Heart right ventricle (tissue), 16 donors: ENCODE measurements around the gene JCAD. TPM values are rescaled to one million over a fixed set of nuclear protein-coding genes. Genes with fewer than 3 reads are reported as not detected.
"Not testable (repeated sequence)": the region's sequence is repeated elsewhere in the genome, so short reads cannot be mapped to it uniquely, and the experiment has no call there.

Experiments
- ATAC-seq, 8 donors: fragments of 200-7000 bp; cut with Tn5 transposase; one replicate each; pipeline ENCODE4 v1.9.1; 2020; ENCODE audit warnings: mild to moderate bottlenecking in 8 of 8, moderate library complexity in 8 of 8, moderate number of reproducible peaks in 1 of 8
- DNase-seq, 2 donors: peaks; one replicate each; pipeline ENCODE4 v3.0.0-alpha.2; 2020
- H3K27ac ChIP-seq, 10 donors: fragments of 200-600 bp; sonication (generic) in 2 of 10; one replicate each; pipeline versions ENCODE4 v1.5.0 to v1.8.0; 2020 to 2022; ENCODE audit warnings: mild to moderate bottlenecking in 3 of 10
- H3K27me3 ChIP-seq, 7 donors: fragments of 200-600 bp; one replicate each; pipeline ENCODE4 v1.8.0; 2021 to 2022; ENCODE audit warnings: mild to moderate bottlenecking in 2 of 7
- H3K36me3 ChIP-seq, 9 donors: fragments of 200-600 bp; sonication (generic) in 1 of 9; one replicate each; pipeline versions ENCODE4 v1.5.0 to v1.8.0; 2020 to 2022; ENCODE audit warnings: mild to moderate bottlenecking in 2 of 9
- H3K4me1 ChIP-seq, 9 donors: fragments of 200-600 bp; sonication (generic) in 1 of 9; one replicate each; pipeline versions ENCODE4 v1.5.0 to v1.8.0; 2020 to 2022; ENCODE audit warnings: mild to moderate bottlenecking in 4 of 9
- H3K4me3 ChIP-seq, 10 donors: fragments of 200-600 bp; sonication (generic) in 2 of 10; one replicate each; pipeline versions ENCODE4 v1.5.0 to v1.8.0; 2020 to 2022; ENCODE audit warnings: mild to moderate bottlenecking in 7 of 10, moderate library complexity in 2 of 10
- H3K9me3 ChIP-seq, 11 donors: fragments of 200-600 bp in 10 of 11; sonication (generic) in 2 of 11; one replicate each; pipeline versions ENCODE4 v1.5.0 to v1.8.0; 2013 to 2022; ENCODE audit warnings: mild to moderate bottlenecking in 2 of 11, control low read depth in 1 of 11, moderate library complexity in 1 of 11
- WGBS, 2 donors: extraction: QIAGEN DNeasy Blood & Tissue Kit; methylation state at CpG; one replicate each; pipeline ENCODE4 v1.1.7; 2013; ENCODE audit warnings: inconsistent platforms in 1 of 2; 5-methylcytosine and 5-hydroxymethylcytosine counted together
- intact Hi-C, 10 donors: fragments of 100-400 bp; cut with DNase I; formaldehyde crosslinking; loops; one replicate each; pipeline versions ENCODE4 v1.11.1 to v1.14.2; 2022
- polyA plus RNA-seq, 2 donors: library from polyadenylated mRNA; stranded (reverse); fragments of 200-250 nt; gene quantifications; one replicate each; pipeline ENCODE4 v1.2.3, GENCODE V29; 2013
- total RNA-seq, 10 donors: library from RNA; stranded (reverse); fragmentation: NEBNext Ultra II Directional in 3 of 10; extraction: Animal tissue kit (Norgen Biotek cat#: 25700) in 3 of 10; gene quantifications; one replicate each; pipeline versions ENCODE4 v1.2.1 to v1.2.4, GENCODE V29; 2021 to 2023
- TF ChIP-seq, protein P1 (sequence below), 9 donors: fragments of 200-600 bp; sonication (generic) in 2 of 9; IDR thresholded peaks; one replicate each; pipeline versions ENCODE4 v1.5.0 to v1.8.0; 2021 to 2022; ENCODE audit warnings: antibody characterized with exemption in 9 of 9, mild to moderate bottlenecking in 5 of 9, moderate library complexity in 1 of 9
- donor health status: Arrhythmogenic right ventricular cardiomyopathy.
- donor health status: ischemic (EF 13 %, LVEDD 7.1; RV severe dilation, severe dysfunction).
- donor health status: healthy with polysubstance abuse.
- donor health status: DM: no; HTN: yes; CAD: no.
- donor health status: DM: no; HTN: no; CAD: no.
- donor health status: ischemic (EF 25% LVEDD 6.9; RV normal size, moderate dysfunction).
- donor health status: ischemic (EF 25% LVEDD 5.7; RV mildly dilated, moderate dysfunction).
- donor health status: healthy.
- donor health status: DM: yes; HTN: yes; CAD: no.
- donor health status: Ischemic cardiomyopathy.
- donor health status: ischemic (EF 35%, LVEDD 5.7; RV mildly dilated, moderate dysfunction).
- donor health status: nonischemic (EF 11% LVEDD 7.7; RV severe dilation, severe dysfunction).
- donor health status: DM: yes; HTN: yes; CAD: no.
- donor health status: PGD.
- donor health status: ischemic (EF 29% LVEDD 5.4; RV normal size, mild dysfunction).
- donor health status: nonischemic (EF 23%, LVEDD 6.1; RV moderate dilation, normal function).

The JCAD gene
- total and polyA plus RNA-seq, 12 donors, result 7.7 to 39.8 (median 19.7) TPM

DNA sequence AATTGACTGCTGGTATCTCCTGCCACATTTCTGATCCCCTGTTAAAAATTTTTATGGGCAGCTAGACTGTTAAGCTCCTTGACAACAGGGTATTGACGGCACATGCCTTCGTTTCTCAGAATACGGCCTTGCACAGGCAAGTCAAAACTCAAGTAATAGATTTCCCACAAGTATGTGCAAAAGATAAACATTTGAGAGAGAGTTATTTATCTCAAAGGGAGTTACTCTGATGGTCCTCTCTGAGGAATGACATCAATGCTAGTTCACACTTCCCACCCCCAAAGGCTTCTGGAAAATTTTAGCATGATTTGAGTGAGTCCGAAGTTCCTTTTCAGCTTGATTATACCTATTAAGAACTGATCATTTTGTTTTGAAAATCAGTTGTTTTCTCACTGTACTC, 71.9 kb downstream of the JCAD start:
- Histone ChIP-seq H3K9me3 (peaks cover 0 to 11% (median 9%) of the 10 kb centered on the region in 11 donors), H3K4me1 (no peaks in the 10 kb centered on the region), H3K27me3 (no peaks in the 10 kb centered on the region), H3K36me3 (no peaks in the 10 kb centered on the region), H3K27ac (no peak overlapping the region), H3K4me3 (no peak overlapping the region)
- no peak for ATAC-seq
- 77 to 79% methylated on average over 4 of the region's 4 CpGs for WGBS, 2 donors
- intact Hi-C loops, result no loop called here
- no peak for DNase-seq
- TF ChIP-seq, protein P1, sequence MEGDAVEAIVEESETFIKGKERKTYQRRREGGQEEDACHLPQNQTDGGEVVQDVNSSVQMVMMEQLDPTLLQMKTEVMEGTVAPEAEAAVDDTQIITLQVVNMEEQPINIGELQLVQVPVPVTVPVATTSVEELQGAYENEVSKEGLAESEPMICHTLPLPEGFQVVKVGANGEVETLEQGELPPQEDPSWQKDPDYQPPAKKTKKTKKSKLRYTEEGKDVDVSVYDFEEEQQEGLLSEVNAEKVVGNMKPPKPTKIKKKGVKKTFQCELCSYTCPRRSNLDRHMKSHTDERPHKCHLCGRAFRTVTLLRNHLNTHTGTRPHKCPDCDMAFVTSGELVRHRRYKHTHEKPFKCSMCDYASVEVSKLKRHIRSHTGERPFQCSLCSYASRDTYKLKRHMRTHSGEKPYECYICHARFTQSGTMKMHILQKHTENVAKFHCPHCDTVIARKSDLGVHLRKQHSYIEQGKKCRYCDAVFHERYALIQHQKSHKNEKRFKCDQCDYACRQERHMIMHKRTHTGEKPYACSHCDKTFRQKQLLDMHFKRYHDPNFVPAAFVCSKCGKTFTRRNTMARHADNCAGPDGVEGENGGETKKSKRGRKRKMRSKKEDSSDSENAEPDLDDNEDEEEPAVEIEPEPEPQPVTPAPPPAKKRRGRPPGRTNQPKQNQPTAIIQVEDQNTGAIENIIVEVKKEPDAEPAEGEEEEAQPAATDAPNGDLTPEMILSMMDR (IDR thresholded peaks at IDR 0.05), result no peak

DNA sequence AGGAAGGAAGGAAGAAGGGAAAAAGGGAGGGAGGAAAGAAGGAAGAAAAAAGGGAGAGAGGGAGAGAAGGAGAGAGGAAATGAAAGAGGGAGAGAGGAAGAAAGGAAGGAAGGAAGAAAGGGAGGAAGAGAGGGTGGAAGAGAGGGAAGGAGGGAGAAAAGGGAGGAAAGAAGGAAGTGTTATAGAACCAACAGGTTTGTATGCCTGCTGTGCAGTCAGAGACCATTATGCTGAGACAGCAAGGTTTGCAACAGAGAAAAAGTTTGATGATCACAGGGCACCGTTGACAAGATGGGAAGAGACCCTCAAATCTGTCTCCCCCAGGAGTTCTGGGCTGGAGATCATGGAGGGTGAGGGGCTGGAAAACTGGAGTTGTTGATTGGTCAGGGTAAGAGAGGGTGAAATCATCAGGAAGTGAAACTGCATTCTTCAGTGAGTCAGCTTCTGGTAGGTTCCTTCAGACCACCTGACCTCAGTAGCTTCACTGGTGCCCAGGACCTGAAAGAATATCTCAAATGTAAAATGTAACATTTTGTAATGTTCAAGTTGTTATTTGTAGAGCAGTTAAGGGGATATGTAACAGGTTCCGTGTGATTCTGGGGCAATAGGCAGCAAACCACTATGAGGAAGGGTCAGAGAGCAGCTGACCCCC, 76.3 kb downstream of the JCAD start:
- ATAC-seq (no peak), DNase-seq (no peak)
- peaks cover 0 to 10% (median 0%) of the 10 kb centered on the region in 9 donors for H3K4me1 ChIP-seq
- H3K27ac ChIP-seq, result no peak overlapping the region
- intact Hi-C loops, result no loop called here
- TF ChIP-seq, protein P1 (IDR thresholded peaks at IDR 0.05), result no peak
- no peaks in the 10 kb centered on the region for H3K36me3 ChIP-seq
- WGBS, 2 donors, result 95% methylated on average over 2 of the region's 2 CpGs
- H3K27me3 ChIP-seq, result no peaks in the 10 kb centered on the region
- H3K9me3 ChIP-seq, result peaks cover 0 to 14% (median 10%) of the 10 kb centered on the region in 11 donors
- H3K4me3 ChIP-seq, result no peak overlapping the region

GRCh38 chr10:29981510-29981909, 77.9 kb downstream of the JCAD start:
- H3K36me3 ChIP-seq, result no peaks in the 10 kb centered on the region
- TF ChIP-seq, protein P1 (IDR thresholded peaks at IDR 0.05), result no peak
- H3K27me3 ChIP-seq, result no peaks in the 10 kb centered on the region
- DNase-seq (no peak), ATAC-seq (no peak)
- H3K4me3 ChIP-seq, result no peak overlapping the region
- no peak overlapping the region for H3K27ac ChIP-seq
- H3K4me1 ChIP-seq, result peaks cover 0 to 10% (median 0%) of the 10 kb centered on the region in 9 donors
- intact Hi-C loops, result no loop called here
- 82 to 99% methylated on average over 3 of the region's 3 CpGs for WGBS, 2 donors
- H3K9me3 ChIP-seq, result peaks cover 0 to 14% (median 10%) of the 10 kb centered on the region in 11 donors

- TF ChIP-seq, protein P1 (IDR thresholded peaks at IDR 0.05), result no peak
- peak; percentile 45 to 57 for DNase-seq
- no peak overlapping the region for H3K4me3 ChIP-seq
- no peaks in the 10 kb centered on the region for H3K36me3 ChIP-seq
- 55 to 63% methylated on average over 2 of the region's 2 CpGs for WGBS, 2 donors
- peak in 6 of 8 donors; percentile 65 to 88 (median 78) for ATAC-seq
- no peak overlapping the region for H3K27ac ChIP-seq
- H3K4me1 ChIP-seq, result peaks cover 0 to 10% (median 0%) of the 10 kb centered on the region in 9 donors
- H3K27me3 ChIP-seq, result no peaks in the 10 kb centered on the region
- peaks cover 0 to 16% (median 10%) of the 10 kb centered on the region in 11 donors for H3K9me3 ChIP-seq
- intact Hi-C loops, result no loop called here
These were observed 79.3 kb downstream of the JCAD start for GRCh38 chr10:29980084-29980483.

DNA sequence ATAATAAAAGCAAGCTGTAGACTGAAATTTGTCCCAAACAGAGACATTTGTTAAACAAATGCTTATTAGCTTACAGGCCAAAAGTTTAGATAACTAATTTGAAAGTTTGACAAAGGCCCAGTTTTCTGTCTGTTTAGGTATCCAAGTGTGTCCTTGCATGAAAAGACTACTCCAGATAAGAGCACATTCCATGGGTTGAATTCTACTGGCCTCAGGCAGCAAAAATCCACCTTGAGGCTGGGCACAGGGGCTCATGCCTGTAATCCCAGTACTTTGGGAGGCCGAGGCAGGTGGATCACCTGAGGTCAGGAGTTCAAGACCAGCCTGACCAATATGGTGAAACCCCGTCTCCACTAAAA, 80.0 kb downstream of the JCAD start:
- WGBS, 2 donors, result 82 to 92% methylated on average over 2 of the region's 2 CpGs
- DNase-seq, H3K36me3 ChIP-seq, H3K4me3 ChIP-seq, H3K27ac ChIP-seq, H3K27me3 ChIP-seq, intact Hi-C loops, ATAC-seq: not testable (repeated sequence)
- Histone ChIP-seq H3K4me1 (peaks cover 0 to 10% (median 0%) of the 10 kb centered on the region in 9 donors), H3K9me3 (peaks cover 0 to 22% (median 12%) of the 10 kb centered on the region in 11 donors)
